GM23338 (cell line): ENCODE measurements around the gene GRIPAP1. TPM values are rescaled to one million over a fixed set of nuclear protein-coding genes. Genes with fewer than 3 reads are reported as not detected.

Experiments used
- ATAC-seq: fragments of 200-7000 bp; cut with Tn5 transposase; 3 replicates; pipeline ENCODE4 v1.9.1; 2020
- DNase-seq: peaks from one replicate; pipeline ENCODE4 v3.0.0-alpha.2; 2015; ENCODE audit warnings: low spot score
- H2AFZ ChIP-seq: fragments of 200-600 bp; sonication (generic); 2 replicates; pipeline ENCODE4 v1.8.0; 2016; ENCODE audit warnings: antibody characterized with exemption, mild to moderate bottlenecking, moderate library complexity
- H3F3A ChIP-seq: fragments of 200-600 bp; sonication (generic); replicated peaks from 2 replicates; pipeline ENCODE4 v1.8.0; 2017; ENCODE audit warnings: antibody characterized with exemption, mixed run types, low read depth
- H3K27ac ChIP-seq: fragments of 200-600 bp; sonication (generic); 2 replicates; pipeline ENCODE4 v1.6.1; 2016; ENCODE audit warnings: low read depth
- H3K27me3 ChIP-seq: fragments of 200-600 bp; sonication (generic); 2 replicates; pipeline ENCODE4 v1.8.0; 2016; ENCODE audit warnings: mild to moderate bottlenecking, mixed run types, moderate library complexity; ENCODE audit not compliant: insufficient read depth
- H3K36me3 ChIP-seq: fragments of 200-600 bp; sonication (generic); 2 replicates; pipeline ENCODE4 v1.8.0; 2016; ENCODE audit warnings: mild to moderate bottlenecking; ENCODE audit not compliant: insufficient read depth
- H3K4me1 ChIP-seq: fragments of 200-600 bp; sonication (generic); 2 replicates; pipeline ENCODE4 v1.8.0; 2016; ENCODE audit warnings: mild to moderate bottlenecking, moderate library complexity; ENCODE audit not compliant: insufficient read depth
- H3K4me2 ChIP-seq: fragments of 200-600 bp; sonication (generic); 2 replicates; pipeline ENCODE4 v1.7.1; 2017; ENCODE audit warnings: mixed run types
- H3K4me3 ChIP-seq: fragments of 200-600 bp; sonication (generic); 2 replicates; pipeline ENCODE4 v1.6.1; 2016; ENCODE audit warnings: mixed run types
- H3K79me2 ChIP-seq: fragments of 200-600 bp; sonication (generic); replicated peaks from 2 replicates; pipeline ENCODE4 v1.8.0; 2017; ENCODE audit warnings: mild to moderate bottlenecking; ENCODE audit not compliant: insufficient read depth
- H3K9me2 ChIP-seq: fragments of 200-600 bp; sonication (generic); 2 replicates; pipeline ENCODE4 v1.8.0; 2017; ENCODE audit not compliant: insufficient read depth
- H4K20me1 ChIP-seq: fragments of 200-600 bp; sonication (generic); replicated peaks from 2 replicates; pipeline ENCODE4 v1.8.0; 2017; ENCODE audit warnings: mild to moderate bottlenecking; ENCODE audit not compliant: insufficient read depth
- H3K27ac Mint-ChIP-seq: 2 replicates; pipeline ENCODE4 v1.8.0; 2020; ENCODE audit warnings: inconsistent platforms, mild to moderate bottlenecking, moderate library complexity, mixed read lengths
- H3K27me3 Mint-ChIP-seq: 3 replicates; pipeline ENCODE4 v1.8.0; 2022; ENCODE audit warnings: low read depth, mild to moderate bottlenecking, moderate library complexity, mixed read lengths, inconsistent platforms; ENCODE audit not compliant: insufficient read depth, poor library complexity
- H3K36me3 Mint-ChIP-seq: 3 replicates; pipeline ENCODE4 v1.8.0; 2021; ENCODE audit warnings: low read depth, mild to moderate bottlenecking, inconsistent platforms, moderate library complexity, mixed read lengths
- H3K4me1 Mint-ChIP-seq: 3 replicates; pipeline ENCODE4 v1.8.0; 2020; ENCODE audit warnings: mild to moderate bottlenecking, inconsistent platforms, mixed read lengths
- H3K4me3 Mint-ChIP-seq: 3 replicates; pipeline ENCODE4 v1.8.0; 2021; ENCODE audit warnings: moderate library complexity, mild to moderate bottlenecking, inconsistent platforms, mixed read lengths
- H3K9me3 Mint-ChIP-seq: 3 replicates; pipeline ENCODE4 v1.8.0; 2020; ENCODE audit warnings: moderate library complexity, mild to moderate bottlenecking, inconsistent platforms, mixed read lengths
- CREB1 ChIP-seq: fragments of 250-450 bp; sonication (Bioruptor Pico); IDR thresholded peaks from 2 replicates; pipeline ENCODE4 v1.5.0; 2020; ENCODE audit warnings: low read depth, mild to moderate bottlenecking, moderate library complexity
- EZH2 ChIP-seq: fragments of 200-600 bp; sonication (generic); IDR thresholded peaks from one replicate; pipeline ENCODE4 v1.8.0; 2017; ENCODE audit warnings: antibody characterized with exemption, mild to moderate bottlenecking, low read depth; ENCODE audit not compliant: unreplicated experiment
- EZH2phosphoT487 ChIP-seq: fragments of 200-600 bp; sonication (generic); IDR thresholded peaks from one replicate; pipeline ENCODE4 v1.8.1; 2018; ENCODE audit warnings: antibody characterized with exemption; ENCODE audit not compliant: unreplicated experiment
- JUNB ChIP-seq: IDR thresholded peaks from one replicate; pipeline ENCODE4 v1.6.1; 2016; ENCODE audit warnings: antibody characterized with exemption; ENCODE audit not compliant: unreplicated experiment
- ZNF462 ChIP-seq: fragments of 250-450 bp; sonication (Bioruptor Pico); IDR thresholded peaks from 2 replicates; pipeline ENCODE4 v1.5.0; 2020; ENCODE audit warnings: mild to moderate bottlenecking, moderate library complexity
- polyA plus RNA-seq: library from polyadenylated mRNA; unstranded; fragments of >200 nt; fragmentation: Nextera tagmentation; extraction: Ambion mirVana; gene quantifications from 2 replicates; pipeline ENCODE4 v1.2.1, GENCODE V29; 2016
- total RNA-seq: library from RNA; depleted of rRNA; stranded (reverse); fragments of >200 nt; shearing (Covaris generic); gene quantifications from 2 replicates; pipeline ENCODE4 v1.2.3, GENCODE V29; 2014

GRIPAP1 gene
- total and polyA plus RNA-seq, 2 experiments from 2014 or later = 39.1 to 62.2 TPM

GRCh38 chrX:48965959-48966358 lies 36.1 kb downstream of the GRIPAP1 start:
- H3K36me3 Mint-ChIP-seq = peaks cover 6% of the 10 kb centered on the region; the same call in 1 of the 3 replicates
- no peak for DNase-seq

More at GRCh38 chrX:48965959-48966358, 36.1 kb downstream of the GRIPAP1 start:
- H3F3A ChIP-seq = no peaks in the 10 kb centered on the region
- TF ChIP-seq EZH2phosphoT487 (no peak), CREB1 (no peak), JUNB (no peak), EZH2 (no peak), ZNF462 (CRISPR knock-in tag) (no peak)
- H3K27ac ChIP-seq = no peak overlapping the region
- H3K4me2 ChIP-seq = no peak overlapping the region
- Mint-ChIP-seq H3K4me1 (peaks cover 12% of the 10 kb centered on the region; the same call in 1 of the 3 replicates), H3K27me3 (peaks cover 2% of the 10 kb centered on the region), H3K9me3 (no peaks in the 10 kb centered on the region), H3K27ac (no peak overlapping the region), H3K4me3 (no peak overlapping the region)
- no peak overlapping the region for H3K4me3 ChIP-seq
- no peaks in the 10 kb centered on the region for H3K36me3 ChIP-seq
- no peaks in the 10 kb centered on the region for H3K9me2 ChIP-seq
- H4K20me1 ChIP-seq = no peaks in the 10 kb centered on the region
- H3K27me3 ChIP-seq = no peaks in the 10 kb centered on the region
- H3K79me2 ChIP-seq = no peaks in the 10 kb centered on the region
- ATAC-seq = no peak
- no peak overlapping the region for H2AFZ ChIP-seq
- no peaks in the 10 kb centered on the region for H3K4me1 ChIP-seq
